HL-60 (cell line): ENCODE measurements around the gene SLC7A9.

Experiments
- DNase-seq, 2 experiments: peaks; one replicate each; pipeline ENCODE4 v3.0.0-alpha.2; 2010 to 2020; ENCODE audit warnings: low read depth in 1 of 2, low spot score in 1 of 2
- H3K27ac ChIP-seq: fragments of 250-450 bp; sonication (Bioruptor Pico); replicated peaks from 2 replicates; pipeline ENCODE4 v1.5.1; 2020; ENCODE audit warnings: mild to moderate bottlenecking, moderate library complexity
- H3K27me3 ChIP-seq: fragments of 250-450 bp; sonication (Bioruptor Pico); 2 replicates; pipeline ENCODE4 v1.5.1; 2021; ENCODE audit warnings: mild to moderate bottlenecking, moderate library complexity; ENCODE audit not compliant: insufficient read depth, poor library complexity, severe bottlenecking
- H3K4me3 ChIP-seq: replicated peaks from 2 replicates; pipeline ENCODE4 v1.5.1; 2011; ENCODE audit warnings: mild to moderate bottlenecking, control low read depth, low read length; ENCODE audit not compliant: insufficient read depth
- CTCF ChIP-seq: IDR thresholded peaks from one replicate; pipeline ENCODE4 v1.5.1; 2011; ENCODE audit warnings: low read length, control low read depth, inconsistent platforms; ENCODE audit not compliant: insufficient read depth
- GABPA ChIP-seq: IDR thresholded peaks from 2 replicates; pipeline ENCODE4 v1.6.1; 2012; ENCODE audit warnings: low read depth
- POLR2AphosphoS5 ChIP-seq: IDR thresholded peaks from 2 replicates; pipeline ENCODE4 v1.6.1; 2012; ENCODE audit warnings: low read depth
- SPI1 ChIP-seq: IDR thresholded peaks from 2 replicates; pipeline ENCODE4 v1.6.1; 2012; ENCODE audit warnings: low read depth, mild to moderate bottlenecking, borderline replicate concordance
- TF ChIP-seq, protein P1 (sequence below): IDR thresholded peaks from 2 replicates; pipeline ENCODE4 v1.6.1; 2012; ENCODE audit warnings: low read depth; ENCODE audit not compliant: insufficient replicate concordance

The SLC7A9 gene

GRCh38 chr19:32830231-32831014 lies 39.1 kb downstream of the SLC7A9 start:
- Histone ChIP-seq H3K4me3 (no peak overlapping the region), H3K27me3 (no peaks in the 10 kb centered on the region), H3K27ac (no peak overlapping the region)
- no peak for DNase-seq
- TF ChIP-seq SPI1: 0 out of 2 replicates have a peak, but pooled peaks have one; percentile 40
- no peak for TF ChIP-seq POLR2AphosphoS5

DNA sequence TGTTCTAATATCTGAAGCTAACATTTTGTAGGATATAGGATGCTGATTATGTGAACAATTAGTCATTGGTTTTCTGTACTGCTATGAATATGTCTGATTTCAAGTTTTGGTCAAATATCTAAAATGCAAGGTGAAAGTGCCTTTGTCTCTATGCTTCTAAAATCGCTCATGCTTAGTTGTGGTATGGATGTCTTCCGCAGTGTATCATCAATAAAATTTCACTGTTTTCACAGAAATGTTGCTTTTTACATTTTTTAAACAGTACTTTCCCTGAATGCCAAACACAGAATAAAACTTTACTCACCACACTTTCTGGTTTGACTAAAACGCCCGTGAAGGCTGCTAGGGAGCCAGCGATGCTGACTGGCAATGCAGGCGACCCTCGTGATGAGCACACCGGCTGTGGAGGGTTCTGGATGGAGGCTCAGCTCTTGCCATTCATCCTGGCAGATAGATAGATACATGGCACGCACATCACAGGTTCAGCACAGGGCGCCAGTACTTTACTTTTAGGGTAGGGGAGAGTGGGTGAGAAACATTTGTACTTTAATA lies 40.1 kb downstream of the SLC7A9 start:
- H3K4me3 ChIP-seq: no peak overlapping the region
- H3K27ac ChIP-seq: no peak overlapping the region
- DNase-seq: no peak
- H3K27me3 ChIP-seq: peaks cover 6% of the 10 kb centered on the region
- TF ChIP-seq GABPA: no peak
- TF ChIP-seq CTCF: no peak
- TF ChIP-seq, protein P1, sequence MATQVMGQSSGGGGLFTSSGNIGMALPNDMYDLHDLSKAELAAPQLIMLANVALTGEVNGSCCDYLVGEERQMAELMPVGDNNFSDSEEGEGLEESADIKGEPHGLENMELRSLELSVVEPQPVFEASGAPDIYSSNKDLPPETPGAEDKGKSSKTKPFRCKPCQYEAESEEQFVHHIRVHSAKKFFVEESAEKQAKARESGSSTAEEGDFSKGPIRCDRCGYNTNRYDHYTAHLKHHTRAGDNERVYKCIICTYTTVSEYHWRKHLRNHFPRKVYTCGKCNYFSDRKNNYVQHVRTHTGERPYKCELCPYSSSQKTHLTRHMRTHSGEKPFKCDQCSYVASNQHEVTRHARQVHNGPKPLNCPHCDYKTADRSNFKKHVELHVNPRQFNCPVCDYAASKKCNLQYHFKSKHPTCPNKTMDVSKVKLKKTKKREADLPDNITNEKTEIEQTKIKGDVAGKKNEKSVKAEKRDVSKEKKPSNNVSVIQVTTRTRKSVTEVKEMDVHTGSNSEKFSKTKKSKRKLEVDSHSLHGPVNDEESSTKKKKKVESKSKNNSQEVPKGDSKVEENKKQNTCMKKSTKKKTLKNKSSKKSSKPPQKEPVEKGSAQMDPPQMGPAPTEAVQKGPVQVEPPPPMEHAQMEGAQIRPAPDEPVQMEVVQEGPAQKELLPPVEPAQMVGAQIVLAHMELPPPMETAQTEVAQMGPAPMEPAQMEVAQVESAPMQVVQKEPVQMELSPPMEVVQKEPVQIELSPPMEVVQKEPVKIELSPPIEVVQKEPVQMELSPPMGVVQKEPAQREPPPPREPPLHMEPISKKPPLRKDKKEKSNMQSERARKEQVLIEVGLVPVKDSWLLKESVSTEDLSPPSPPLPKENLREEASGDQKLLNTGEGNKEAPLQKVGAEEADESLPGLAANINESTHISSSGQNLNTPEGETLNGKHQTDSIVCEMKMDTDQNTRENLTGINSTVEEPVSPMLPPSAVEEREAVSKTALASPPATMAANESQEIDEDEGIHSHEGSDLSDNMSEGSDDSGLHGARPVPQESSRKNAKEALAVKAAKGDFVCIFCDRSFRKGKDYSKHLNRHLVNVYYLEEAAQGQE: no peak
- TF ChIP-seq SPI1: no peak
- TF ChIP-seq POLR2AphosphoS5: no peak

GRCh38 chr19:32828643-32829344 lies 40.8 kb downstream of the SLC7A9 start:
- Histone ChIP-seq H3K27me3 (peaks cover 9% of the 10 kb centered on the region), H3K27ac (no peak overlapping the region), H3K4me3 (no peak overlapping the region)
- no peak for DNase-seq
- TF ChIP-seq, protein P1: no peak
- TF ChIP-seq GABPA: no peak
- TF ChIP-seq CTCF: no peak
- no peak for TF ChIP-seq SPI1
- TF ChIP-seq POLR2AphosphoS5: no peak

DNA sequence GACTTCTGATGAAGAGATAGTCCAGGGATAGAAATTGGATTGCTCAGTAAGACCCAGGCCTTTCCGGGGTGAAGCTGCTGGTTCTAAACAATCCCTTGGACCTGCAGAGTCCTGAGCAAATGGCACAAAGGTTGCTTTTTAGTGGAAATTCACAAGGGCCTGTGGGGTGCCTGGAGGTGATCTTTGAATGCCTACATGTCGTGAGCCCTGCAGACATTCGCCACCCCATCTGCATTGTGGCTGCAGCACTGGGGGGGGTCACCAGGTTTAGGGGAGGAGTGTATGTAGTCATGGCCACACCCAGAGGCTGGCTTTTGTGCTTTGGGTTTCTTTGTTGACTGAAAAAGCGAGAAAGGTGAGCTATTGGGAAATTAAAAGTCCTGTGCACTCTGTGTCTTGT lies 41.4 kb downstream of the SLC7A9 start:
- Histone ChIP-seq H3K27ac (no peak overlapping the region), H3K4me3 (no peak overlapping the region), H3K27me3 (peaks cover 9% of the 10 kb centered on the region)
- TF ChIP-seq, protein P1: no peak
- TF ChIP-seq SPI1 (no peak), CTCF (no peak), POLR2AphosphoS5 (no peak), GABPA (no peak)
- DNase-seq: no peak
